ENCODE data around the gene SNX6.
"Not testable (repeated sequence)": the region's sequence is repeated elsewhere in the genome, so short reads cannot be mapped to it uniquely, and the experiment has no call there.

SNX6 gene

DNA sequence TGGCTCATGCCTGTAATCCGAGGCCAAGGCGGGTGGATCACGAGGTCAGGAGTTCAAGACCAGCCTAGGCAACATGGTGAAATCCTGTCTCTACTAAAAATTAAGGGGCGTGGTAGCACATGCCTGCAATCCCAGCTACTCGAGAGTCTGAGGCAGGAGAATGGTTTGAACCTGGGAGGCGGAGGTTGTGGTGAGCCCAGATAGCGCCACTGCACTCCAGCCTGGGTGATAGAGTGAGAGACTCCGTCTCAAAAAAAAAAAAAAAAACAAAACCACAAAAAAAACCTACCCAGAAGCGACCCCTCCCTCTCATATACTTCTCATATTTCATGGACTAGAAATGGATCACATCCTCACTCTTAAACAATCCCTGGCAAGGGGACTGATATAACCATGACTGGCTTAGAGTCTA is 4.4 kb upstream of the SNX6 start:
- DNase-seq (ENCODE audit: low read depth): not testable (repeated sequence)

GRCh38 chr14:34633742-34634141 is 3.8 kb upstream of the SNX6 start:
- DNase-seq (ENCODE audit: low read depth): no peak

DNA sequence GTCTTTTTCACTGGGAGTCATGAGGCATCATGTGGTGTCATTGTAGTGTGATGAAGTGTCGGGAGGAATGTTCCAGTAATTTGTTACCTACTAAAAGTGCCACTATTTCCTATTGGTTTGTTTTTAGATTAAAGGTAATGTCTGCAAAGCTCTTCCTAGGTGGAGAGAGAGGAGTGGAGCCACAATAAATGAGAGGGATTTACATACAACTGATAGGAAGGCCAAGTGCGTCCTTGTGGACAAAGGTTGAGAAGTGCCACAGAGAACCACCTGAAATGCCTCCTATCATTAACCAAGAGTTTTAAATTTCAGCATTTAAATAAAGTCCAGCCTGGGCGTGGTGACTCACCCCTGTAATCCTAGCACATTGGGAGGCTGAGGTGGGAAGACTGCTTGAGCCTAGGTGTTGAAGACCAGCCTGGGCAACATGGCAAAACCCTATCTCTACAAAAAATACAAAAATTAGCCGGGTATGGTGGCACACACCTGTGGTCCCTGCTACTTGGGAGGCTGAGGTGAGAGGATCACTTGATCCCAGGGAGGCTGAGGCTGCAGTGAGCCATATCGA is 2.5 kb upstream of the SNX6 start:
- DNase-seq (ENCODE audit: low read depth): no peak

GRCh38 chr14:34629344-34629656 is 648 bp downstream of the SNX6 start:
- DNase-seq (ENCODE audit: low read depth): no peak

DNA sequence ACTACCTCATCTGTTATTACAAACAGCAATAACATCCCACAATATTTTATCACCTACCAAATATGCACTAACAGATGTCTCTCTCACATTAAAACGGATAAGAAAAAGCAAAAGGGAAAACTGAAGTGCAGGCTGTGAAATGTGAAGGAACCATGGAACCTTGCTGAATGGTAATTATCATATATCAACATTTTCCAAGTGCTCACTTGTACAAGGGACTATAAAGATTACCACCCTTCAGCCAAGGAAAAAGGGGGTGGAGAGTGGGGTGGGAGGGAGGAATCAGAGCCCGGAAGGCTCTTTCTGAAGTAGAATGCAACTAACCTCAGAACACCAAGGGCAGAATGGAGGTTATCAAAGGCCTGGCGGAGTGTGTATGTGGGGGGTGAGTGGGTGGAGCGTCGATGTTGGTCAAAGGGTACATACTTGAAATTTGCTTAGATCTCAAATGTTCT is 1.2 kb downstream of the SNX6 start:
- DNase-seq (ENCODE audit: low read depth): no peak

DNA sequence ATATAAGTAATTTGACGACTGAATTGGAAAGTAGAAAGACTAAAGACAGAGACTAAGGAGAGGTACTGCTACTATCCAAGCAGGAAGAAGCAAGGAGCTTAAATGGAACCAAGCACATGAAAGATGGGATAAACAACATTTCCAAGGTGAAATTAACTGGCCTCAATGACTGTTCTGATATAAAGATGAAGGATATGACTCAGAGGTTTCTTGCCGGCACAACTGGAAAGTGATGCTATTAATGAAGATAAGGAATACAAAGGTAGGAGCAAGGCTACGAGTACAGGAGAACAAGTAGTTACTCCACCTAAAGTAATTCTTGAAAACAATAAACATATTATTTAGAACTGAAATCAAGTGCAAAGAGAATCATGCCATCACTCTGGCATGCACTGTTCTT is 6.4 kb downstream of the SNX6 start:
- DNase-seq (ENCODE audit: low read depth): no peak

GRCh38 chr14:34620839-34621238 is 9.1 kb downstream of the SNX6 start:
- no peak for DNase-seq (ENCODE audit: low read depth)

- no peak for DNase-seq (ENCODE audit: low read depth)
These were observed 9.8 kb downstream of the SNX6 start for GRCh38 chr14:34620115-34620514.

- DNase-seq (ENCODE audit: low read depth): no peak
These were observed 10.5 kb downstream of the SNX6 start for GRCh38 chr14:34619471-34619870.

DNA sequence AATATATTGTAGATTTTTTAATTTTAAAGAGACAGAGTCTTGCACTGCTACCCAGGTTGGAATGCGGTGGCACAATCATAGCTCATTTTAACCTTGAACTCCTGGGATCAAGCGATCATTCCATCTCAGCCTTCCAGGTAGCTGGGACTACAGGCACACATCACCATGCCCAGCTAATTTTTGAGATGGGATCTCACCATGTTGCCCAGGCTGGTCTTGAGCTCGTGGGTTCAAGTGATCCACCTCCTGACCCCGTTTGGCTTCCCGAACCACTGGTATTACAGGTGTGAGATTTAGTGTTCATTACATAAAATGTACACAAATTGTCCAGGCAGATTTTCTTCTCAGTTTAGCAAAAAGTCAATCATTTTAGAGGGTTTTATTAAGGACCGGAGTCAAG is 13.6 kb downstream of the SNX6 start:
- DNase-seq (ENCODE audit: low read depth): no peak

DNA sequence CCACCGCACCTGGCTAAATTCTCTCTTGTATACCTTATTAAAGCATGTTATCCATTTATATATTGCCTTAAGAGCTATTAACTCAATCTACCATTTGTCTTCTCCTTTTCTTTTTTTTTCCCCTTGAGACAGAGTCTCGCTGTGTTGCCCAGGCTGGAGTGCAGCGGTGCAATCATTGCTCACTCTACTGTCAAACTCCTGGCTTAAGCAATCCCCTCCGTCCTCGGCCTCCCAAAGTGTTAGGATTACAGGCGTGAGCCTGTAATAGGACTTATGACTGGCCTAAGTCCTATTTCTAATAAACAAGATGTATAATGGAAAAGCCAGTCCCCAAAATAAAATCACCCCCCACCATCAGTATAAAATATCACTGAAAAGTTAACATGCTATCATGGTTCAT is 14.4 kb downstream of the SNX6 start:
- no peak for DNase-seq (ENCODE audit: low read depth)

DNA sequence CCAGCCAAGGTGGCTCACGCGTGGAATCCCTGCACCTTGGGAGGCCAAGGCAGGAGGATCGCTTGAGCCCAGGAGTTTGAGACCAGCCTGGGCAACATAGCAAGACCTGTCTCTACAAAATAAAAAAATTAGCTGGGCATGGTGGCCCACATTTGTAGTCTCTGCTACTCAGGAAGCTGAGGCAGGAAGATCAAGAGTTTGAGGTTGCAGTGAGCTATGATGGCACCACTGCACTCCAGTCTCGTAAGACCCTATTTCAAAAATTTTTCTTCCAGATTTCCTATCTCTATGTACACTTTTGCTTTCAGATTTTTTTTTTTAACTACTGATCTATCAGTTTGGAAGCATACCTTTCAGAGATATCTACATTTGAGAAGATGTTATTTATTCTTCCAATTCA is 15.3 kb downstream of the SNX6 start:
- DNase-seq (ENCODE audit: low read depth): no peak

DNA sequence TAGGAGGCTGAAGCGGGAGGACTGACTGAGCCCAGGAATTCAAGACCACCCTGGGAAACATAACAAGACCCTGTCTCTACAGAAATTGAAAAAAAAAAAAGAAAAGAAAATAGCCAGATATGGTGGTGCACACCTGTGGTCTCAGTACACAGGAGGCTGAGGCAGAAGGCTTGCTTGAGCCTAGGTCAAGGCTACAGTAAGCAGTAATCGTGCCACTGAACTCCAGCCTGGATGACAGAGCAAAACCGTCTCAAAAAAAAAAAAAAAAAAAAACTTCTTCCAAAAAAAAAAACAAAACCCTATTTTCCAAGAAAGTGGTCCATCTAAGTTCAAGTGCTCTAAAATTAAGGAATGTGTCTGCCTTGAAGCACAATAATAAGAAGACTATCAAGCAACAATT is 19.8 kb downstream of the SNX6 start:
- DNase-seq (ENCODE audit: low read depth): no peak

GRCh38 chr14:34605461-34605860 is 24.5 kb downstream of the SNX6 start:
- DNase-seq (ENCODE audit: low read depth): no peak

DNA sequence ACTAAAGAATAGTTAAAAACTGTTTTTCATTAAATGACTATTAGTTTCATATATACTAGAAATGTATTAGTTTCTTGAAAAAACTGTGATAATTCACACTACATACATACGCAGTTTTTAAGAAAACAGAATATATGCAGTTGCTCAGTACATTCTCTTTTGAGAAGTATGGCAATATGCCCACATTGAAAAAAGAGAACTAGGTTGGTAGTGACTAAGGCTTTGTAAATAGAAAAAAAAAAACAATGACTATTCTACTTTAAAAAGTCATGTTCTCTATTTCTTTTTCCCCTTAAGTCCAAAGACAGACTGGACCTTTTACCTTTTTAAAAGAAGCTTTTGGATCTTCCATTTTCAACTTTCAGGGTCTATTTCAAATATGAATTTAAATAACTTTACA is 25.0 kb downstream of the SNX6 start:
- no peak for DNase-seq (ENCODE audit: low read depth)

DNA sequence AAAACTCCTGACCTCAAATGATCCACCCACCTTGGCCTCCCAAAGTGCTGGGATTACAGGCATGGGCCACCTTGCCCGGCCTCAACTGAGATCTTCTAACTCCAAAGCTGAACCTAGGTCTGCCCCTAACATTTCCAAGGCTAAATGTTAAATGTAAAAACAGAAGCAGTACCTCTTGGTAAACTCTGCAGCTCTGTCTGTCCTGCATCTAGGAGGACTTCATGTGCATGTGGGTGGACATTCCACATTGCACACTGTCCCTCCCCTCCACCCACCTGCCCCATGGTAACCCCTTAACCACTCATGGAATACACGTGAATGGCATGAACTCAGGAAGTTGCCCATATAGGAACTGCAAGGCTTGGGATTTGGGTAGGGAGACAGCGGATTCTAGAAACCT is 33.1 kb downstream of the SNX6 start:
- DNase-seq (ENCODE audit: low read depth): no peak

GRCh38 chr14:34593740-34594375 is 36.1 kb downstream of the SNX6 start:
- no peak for DNase-seq (ENCODE audit: low read depth)

DNA sequence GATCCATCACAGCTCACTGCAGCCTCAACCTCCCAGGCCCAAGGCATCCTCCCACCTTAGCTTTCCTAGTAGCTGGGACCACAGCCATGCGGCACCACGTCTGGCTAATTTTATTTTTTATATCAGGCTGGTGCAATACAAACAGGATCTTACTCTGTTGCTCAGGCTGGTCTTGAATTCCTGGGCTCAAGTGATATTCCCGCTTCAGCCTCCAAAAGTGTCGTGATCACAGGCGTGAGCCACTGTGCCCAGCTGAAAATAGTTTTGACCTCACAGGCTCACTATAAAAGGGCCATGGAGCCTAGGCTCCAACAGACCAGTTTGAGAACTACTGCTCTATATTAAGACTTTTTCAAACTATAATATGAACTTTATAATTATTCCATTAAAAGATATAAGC is 37.3 kb downstream of the SNX6 start:
- DNase-seq (ENCODE audit: low read depth): no peak

GRCh38 chr14:34583525-34583924 is 46.4 kb downstream of the SNX6 start:
- DNase-seq (ENCODE audit: low read depth): no peak

DNA sequence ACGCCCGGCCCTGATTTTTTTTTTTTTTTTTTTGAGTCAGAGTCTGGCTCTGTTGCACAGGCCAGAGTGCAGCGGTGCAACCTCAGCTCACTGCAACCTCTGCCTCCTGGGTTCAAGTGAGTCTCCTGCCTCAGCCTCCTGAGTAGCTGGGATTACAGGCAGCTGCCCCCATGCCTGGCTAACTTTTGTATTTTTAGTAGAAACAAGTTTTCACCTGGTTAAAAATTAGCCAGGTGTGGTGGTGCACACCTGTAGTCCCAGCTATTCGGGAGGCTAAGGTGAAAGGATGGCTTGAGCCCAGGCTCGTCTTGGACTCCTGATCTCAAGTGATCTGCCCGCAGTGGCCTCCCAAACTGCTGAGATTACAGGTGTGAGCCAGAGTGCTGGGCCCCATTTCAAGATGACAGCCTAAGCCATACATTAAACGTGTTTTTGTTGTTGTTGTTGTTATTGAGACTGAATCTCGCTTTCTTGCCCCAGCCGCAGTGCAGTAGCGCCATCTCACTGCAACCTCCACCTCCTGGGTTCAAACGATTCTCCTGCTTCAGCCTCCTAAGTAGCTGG is 47.7 kb downstream of the SNX6 start:
- DNase-seq (ENCODE audit: low read depth): no peak

GRCh38 chr14:34580381-34580780 is 49.6 kb downstream of the SNX6 start:
- no peak for DNase-seq (ENCODE audit: low read depth)

DNA sequence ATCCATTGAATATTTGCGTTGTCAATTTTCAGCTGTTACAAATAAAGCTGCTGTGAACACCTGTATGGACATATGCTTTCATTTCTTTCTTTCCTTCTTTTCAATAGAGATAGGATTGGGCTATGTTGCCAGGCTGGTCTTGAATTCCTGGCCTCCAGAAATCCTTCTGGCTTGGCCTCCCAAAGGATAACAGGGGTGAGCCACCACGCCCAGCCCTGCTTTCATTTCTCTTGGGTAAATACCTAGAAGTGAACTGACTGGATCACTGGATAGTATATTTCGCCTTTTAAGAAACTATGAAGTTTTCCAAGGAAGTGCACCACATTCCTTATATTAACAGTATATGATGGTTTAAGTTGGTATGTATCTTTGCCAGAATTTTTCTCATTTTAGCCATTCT is 58.2 kb downstream of the SNX6 start:
- no peak for DNase-seq (ENCODE audit: low read depth)

- DNase-seq (ENCODE audit: low read depth): no peak
These were observed 60.2 kb downstream of the SNX6 start for GRCh38 chr14:34569750-34570149.

DNA sequence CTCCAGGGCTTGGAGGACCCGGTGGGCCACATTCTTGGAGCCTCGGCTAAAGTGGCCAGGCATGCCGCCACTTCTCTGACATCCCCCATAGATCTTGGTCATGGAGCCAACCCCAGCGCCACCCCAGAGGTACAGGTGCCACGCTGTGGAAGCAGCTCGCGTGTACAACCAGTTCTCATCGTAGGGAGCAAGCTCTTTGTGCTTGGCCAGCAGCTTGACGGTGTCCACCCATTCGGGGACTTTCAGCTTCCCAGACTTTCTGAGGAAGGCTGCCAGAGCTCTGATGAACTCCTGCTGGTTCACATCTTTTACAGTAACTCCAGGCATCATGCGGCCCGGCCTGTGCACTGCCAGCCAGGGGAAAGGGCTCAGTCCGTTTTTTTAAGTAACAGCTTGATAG is 61.1 kb downstream of the SNX6 start:
- no peak for DNase-seq (ENCODE audit: low read depth)

All from stimulated activated CD8-positive, alpha-beta memory T cell treated with anti-CD3 and anti-CD28 coated beads, Interleukin-15, amount 100 ng/mL, for 24 hours (primary cell).